HG02852 (cell line): ENCODE results near the gene OBI1.
"Not testable (repeated sequence)": the region's sequence is repeated elsewhere in the genome, so short reads cannot be mapped to it uniquely, and the experiment has no call there.

ENCODE experiments used
- ATAC-seq: cut with Tn5 transposase; IDR thresholded peaks from one replicate; pipeline ENCODE4 v1.9.1; 2021; ENCODE audit warnings: mild to moderate bottlenecking, moderate library complexity; ENCODE audit not compliant: unreplicated experiment

OBI1 gene

DNA sequence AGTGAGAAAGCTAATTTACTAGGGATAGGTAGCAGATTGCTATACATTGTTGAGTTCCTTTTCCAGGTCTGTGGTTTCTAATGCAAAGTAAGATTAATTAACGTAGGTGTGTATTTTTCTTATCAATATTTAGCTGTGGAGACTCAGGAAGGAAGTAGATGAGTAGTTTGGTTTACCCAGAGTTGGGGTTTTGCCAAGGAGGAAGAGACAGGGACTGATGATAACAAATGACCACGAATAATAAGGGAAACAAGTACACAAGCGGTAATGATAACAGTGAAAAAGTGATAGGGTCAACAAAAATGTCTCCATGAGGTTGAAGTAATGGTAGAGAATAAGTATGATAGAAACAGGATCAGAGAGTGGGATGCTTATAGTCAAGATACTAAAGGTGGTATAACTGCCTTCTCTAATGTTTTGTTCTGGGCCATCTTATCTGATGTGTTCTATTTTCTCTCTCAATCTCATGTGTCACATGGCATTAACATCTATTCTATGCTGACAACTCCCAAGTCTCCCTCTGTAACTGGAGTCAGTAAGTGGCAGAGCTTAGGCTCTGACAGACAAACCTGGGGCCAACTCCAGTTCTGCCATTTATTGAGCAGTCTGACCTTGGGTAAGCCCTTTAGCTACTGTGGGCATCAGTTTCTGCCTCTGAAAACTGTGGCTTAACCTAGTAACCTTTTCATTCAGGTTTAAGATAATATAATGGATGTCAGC lies 8.8 kb downstream of the OBI1 start:
- no peak for ATAC-seq

DNA sequence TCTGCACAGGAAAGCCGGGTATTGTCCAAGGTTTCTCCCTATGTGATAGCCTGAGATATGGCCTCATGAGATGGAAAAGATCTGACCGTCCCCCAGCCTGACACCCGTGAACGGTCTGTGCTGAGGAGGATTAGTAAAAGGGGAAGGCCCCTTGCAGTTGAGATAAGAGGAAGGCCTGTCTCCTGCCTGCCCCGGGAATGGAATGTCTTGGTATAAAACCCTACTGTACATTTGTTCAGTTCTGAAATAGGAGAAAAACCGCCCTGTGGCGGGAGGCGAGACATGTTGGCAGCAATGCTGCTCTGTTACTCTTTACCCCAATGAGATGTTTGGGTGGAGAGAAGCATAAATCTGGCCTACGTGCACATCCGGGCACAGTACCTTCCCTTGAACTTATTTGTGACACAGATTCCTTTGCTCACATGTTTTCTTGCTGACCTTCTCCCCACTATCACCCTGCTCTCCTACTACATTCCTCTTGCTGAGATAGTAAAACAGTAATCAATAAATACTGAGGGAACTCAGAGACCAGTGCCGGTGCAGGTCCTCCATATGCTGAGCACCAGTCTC lies 11.8 kb downstream of the OBI1 start:
- ATAC-seq, result not testable (repeated sequence)

DNA sequence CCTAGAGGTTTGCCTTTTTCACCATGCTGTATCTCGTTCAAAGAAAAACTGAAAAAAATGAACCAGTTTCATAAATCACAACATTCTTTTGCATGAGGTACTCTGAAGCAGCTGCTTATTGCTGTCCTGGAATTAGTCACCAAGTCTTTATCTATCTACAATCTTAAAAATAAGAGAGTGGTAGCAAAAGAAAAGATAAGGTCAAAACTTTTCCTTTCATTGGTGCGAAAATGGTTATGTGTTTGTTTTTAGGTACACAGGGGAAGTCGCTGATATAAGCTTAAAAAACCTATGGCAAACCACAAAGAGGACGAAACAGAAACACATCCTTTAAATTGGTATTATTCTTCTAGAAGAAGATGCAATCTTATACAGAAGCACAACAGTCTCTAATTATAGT lies 20.7 kb downstream of the OBI1 start:
- peak; percentile 90 for ATAC-seq

DNA sequence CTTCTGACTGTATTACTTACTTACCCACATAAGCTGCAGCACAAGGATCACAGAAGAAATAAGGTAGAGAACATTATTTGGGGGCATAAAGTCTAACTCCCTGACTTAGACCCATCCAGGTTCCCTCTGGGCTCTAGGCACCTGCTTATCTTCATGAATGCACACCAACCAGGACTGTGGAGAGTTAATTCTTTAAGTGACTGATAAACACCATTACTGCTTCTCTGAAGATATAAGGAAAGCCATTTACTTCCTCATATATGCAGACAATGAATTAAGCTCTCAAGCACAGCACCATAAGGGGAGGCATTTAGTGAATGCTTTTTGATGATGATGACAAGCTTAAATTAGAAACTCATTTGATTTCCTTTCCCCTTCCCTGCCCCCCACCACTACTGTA lies 22.5 kb downstream of the OBI1 start:
- ATAC-seq, result no peak

DNA sequence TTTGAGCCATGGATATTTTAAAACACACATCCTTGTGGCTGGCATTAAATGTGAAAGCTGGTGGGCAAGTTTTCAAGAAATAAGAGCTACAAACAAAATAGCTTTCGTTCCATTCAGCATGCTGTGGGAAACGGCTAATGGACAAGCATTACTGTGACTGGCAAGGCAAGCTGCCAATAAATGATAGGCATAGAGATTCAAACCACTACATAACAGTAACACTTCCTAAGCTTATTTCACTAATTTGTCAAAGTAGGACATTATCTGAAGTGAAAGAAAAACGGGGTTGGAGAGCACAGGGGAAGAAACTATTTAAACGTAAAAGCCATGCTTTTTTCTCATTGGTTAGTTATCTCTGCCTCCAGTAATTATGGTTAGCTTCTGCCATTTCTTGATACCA lies 26.0 kb downstream of the OBI1 start:
- ATAC-seq, result no peak

DNA sequence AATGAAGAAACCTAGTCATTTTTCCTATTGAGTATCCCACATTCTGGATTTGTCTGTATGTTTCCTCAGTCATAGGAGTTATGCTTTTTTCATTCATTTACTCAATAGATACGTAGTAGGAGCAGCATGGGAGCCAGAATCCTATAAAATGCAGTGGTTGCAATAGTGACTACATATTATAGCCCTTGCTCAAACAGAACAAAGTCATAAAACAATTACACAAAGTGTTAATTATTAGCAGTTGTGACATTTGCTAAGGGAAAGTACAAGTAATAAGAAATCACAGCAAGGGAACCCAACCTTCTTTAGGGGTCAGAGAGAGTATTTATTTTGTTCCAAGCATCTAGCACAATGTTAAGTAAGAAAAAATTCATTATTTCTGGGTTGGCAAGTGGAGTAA lies 27.9 kb downstream of the OBI1 start:
- ATAC-seq, result no peak

DNA sequence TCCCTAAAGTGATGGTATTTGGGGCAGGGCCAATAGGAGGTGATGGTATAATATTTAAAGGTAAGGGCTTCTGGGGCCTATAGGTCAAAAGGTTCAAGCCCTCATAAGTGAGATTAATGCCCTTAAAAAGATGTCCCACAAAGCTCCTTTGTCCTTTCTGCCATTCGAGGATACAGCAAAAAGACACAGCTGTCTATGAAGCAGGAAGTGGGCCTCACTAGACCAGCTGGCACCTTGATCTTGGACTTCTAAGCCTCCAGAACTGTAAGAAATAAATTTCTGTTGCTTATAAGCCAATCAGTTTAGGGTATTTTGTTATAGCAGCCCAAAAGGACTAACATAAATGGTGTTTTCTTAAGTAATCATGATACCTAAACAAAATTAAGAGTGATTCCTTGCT lies 28.4 kb downstream of the OBI1 start:
- ATAC-seq, result no peak

DNA sequence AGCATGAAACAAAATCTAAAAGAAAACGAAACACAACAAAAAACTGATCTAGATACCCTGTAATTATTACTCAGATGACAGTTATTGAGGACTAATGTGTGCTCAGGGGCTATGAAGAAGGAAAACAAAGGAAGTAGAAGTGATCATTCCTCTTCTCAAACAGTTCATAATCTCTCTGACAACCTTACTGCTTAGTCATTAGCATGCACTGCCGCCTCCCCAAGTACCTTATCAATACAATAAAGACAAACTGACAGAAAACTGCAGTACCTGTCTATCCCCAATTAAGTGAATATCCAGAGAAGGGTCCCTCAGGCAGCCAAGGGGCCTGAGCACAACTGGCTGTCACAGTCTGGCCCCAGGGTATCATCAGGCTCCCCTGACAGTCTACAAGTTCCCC lies 33.6 kb downstream of the OBI1 start:
- no peak for ATAC-seq

DNA sequence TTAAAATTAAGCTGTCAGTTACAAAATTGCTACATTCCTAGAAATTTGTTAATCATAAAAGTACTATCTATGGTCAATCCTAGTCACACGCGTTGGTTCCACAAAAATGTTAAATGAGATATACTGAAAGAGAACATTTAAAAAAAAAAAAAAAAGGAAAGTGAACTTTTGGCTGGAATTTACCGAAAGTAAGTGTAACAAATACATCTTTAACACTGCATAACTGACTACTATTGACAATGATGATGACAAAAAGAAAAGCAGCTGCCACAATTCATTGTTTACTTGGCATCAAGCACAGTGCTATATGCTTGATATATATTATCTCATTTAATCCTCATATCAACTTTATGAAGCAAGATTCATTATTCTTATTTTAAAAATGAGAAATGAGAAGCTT lies 35.8 kb downstream of the OBI1 start:
- ATAC-seq, result no peak

DNA sequence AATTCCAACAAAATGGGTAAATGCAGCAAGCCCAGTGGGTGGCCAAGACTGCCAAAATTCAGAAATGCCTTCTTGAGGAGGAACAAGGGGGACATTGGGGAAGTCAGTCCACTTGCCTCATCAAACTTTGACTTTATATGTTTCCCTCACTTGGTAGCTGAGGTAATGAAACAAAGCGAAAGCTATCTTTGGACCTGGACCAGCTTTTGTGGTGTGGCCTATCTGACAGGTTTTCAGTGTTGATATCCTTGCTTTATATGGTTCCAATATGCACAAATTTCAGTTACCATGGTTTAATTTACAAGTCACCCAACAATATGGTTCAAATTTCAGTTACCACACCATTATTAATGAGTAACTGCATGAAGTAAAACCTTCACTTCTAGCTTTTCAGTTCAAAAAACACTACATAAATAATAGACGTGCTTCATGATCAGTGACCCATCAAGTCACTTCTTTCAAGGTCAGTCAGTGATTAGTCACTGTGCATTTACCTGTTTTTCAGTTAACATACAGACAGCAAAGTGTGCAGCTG lies 38.0 kb downstream of the OBI1 start:
- ATAC-seq, result no peak

DNA sequence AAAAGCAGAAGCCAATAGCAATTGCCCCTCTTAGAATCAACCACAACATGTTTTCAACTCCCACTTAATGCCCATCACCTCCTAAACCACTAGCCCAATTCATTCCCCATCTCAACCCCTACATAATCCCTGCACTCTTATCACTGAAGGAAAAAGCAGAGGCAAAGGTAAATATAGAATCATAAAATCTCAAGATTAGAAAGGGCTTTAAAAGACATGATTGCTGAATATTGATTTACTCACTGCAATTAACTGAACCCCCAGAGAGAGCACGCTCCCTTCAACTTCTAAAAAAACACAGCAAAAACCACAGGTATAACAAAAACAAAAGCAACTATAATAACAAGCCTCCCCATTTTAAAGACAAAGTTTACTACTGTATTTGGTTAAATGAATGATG lies 40.5 kb downstream of the OBI1 start:
- no peak for ATAC-seq

DNA sequence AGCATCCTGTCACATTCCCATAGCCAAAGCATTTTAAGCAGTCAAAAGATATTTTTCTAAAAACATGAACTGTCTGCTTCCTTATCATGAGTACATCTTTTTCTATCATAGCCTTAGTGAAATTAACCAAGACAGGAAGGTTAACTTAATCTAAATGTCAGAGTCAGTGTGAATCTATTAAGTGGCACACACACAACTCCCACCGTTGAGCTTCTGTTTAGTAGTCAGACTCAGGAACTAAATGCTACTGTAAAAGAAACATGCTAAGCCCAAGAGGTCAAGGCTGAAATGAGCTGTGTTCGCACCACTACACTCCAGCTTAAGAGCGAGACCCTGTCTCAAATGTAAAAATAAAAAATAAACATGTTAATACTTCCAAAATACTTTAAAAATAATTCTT lies 47.9 kb downstream of the OBI1 start:
- ATAC-seq, result no peak

DNA sequence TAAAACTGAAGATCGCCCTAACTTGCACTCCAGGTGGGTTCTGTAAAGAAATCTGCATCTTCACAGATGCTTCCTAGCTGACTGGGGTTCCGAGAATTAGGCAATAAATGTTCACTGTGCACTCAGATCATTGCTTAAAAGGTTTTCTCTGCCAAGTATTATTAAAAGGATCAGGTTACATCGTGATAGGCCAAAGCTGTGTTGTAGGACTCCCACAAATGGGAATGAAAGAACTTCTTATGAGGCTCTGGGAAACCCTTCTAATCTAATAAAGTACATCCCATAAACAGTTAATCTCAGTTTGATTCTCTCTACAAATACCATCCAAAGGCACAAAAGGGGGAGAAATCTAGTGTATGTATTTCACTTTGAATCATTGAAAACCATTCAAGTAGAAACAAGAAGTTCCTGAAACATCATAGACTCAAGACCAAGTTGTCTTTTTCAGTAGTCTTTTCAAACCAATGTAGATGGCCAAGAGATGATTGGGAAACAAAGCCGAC lies 48.5 kb downstream of the OBI1 start:
- no peak for ATAC-seq

DNA sequence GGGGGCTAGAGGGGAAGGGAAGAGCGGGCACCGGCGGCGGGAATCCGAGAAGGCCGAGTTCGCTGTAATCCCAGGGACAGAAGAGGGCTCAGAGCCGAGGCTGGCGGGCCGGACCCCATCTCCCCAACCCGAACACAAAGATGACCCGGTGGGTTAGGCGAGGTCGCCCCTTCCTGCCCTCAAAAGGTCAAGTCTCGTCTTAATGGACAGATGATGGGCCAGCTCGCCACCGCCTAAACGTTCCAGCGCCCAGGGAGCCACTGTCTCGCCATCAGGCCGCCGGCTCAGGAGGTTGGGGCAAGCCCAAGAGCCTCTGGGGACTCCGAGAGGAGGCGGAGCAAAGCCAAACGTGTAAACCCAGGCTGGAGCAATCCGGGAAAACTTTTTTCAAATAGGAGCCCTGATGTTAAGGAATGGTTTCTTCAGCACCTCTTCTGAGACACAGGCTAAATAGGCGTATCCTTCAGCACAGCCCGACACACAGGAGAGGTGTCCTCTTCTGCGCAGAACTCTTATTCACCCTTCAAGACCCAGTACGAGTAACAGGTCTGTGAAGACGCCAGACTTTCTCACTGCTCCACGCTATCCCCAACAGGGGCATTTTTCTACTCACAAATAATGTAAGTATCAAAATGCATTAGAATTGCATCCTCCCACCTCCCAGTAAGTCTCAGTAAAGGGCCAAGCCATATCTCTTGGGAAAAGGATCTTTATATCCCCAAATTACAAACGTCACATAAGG lies 49.3 kb downstream of the OBI1 start:
- ATAC-seq, result no peak

DNA sequence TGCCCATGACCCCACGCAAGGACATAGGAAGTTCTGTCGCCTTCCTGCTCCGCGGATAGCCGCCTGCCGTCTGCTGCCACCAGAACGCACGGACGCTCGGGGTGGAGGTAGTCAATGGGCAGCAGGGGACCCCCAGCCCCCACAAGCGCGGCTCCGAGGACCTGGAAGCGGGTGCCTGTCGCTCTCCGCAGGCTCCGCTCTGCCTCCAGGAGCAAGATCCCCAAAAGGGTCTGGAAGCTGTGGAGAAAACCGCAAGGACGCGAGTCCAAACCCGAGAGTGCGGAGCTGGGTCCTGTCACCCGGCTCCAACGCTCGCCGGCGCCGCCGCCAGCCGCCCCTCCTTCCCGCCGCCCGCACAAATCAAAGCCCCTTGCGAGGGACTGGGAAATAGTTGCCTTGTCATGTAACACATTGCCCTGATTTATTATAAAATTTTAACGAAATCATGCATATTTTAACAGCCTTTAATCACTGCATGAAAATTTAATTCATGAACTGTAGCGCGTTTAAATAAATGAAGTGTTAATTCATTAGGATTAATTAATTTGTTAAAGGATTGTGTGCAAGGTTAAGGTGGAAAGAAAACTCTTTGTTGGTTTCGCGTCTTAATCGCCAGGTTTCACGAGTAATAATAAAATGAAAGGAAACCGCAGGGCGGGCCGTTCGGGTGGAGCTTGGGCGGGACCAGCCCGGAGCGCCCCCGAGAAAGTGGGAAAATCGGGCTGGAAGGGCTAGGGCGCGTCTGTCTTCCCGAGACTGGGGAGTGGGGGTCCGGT lies 50.1 kb downstream of the OBI1 start:
- no peak for ATAC-seq

DNA sequence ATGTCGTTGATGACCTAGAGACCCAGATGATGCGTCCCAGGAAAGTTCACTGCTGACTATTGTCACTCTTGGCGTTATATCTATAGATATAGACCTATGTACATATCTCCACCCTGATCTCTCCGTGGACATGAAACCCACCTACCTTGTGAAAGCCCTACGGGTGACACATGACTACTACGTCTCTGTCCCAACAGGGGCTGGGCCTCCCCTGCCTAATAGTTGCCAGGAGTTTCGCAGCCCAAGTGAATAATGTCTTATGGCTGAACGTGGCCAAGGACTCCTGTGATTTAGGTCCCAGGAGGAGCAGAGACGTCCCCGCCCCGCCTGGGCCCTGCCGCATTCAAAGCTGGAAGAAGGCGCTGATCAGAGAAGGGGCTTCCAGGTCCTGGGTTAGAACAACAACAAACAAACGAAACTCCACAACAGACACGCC lies 50.7 kb downstream of the OBI1 start:
- no peak for ATAC-seq

DNA sequence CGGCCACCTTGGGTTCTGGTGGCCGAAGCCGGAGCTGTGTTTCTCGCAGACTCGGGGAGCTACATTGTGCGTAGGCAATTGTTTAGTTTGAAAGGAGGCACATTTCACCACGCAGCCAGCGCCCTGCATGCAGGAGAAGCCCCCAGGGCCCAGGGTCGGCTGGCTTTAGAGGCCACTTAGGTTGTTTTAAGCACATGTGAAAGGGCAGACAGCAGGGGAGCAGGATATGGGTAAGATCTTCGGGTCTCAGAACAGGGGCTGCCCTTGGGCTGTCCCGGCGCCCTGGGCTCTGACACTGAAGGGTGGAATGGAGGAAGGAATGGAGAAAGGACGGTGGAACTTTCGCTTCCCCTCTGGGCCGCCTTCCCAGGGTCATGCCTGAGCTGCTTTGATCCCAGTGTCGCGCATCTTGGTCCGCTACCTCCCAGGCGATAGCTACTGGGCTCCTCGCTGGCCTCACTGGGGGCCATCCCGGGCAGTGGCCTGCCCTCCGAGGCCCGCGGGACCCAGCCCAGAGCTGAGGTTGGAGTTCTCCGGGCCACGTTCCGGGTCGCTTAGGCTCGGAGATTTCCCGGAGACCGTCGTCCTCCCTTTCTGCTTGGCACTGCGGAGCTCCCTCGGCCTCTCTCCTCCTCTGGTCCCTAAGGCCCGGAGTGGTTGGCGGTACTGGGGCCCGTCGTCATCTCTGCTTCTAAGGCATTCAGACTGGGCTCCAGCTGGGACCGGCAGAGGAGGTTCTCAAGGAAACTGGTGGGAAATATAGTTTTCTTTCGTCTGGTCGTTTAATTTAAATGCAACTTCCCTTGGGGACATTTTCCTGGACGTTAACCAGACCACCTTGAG lies 51.3 kb downstream of the OBI1 start:
- ATAC-seq, result no peak

DNA sequence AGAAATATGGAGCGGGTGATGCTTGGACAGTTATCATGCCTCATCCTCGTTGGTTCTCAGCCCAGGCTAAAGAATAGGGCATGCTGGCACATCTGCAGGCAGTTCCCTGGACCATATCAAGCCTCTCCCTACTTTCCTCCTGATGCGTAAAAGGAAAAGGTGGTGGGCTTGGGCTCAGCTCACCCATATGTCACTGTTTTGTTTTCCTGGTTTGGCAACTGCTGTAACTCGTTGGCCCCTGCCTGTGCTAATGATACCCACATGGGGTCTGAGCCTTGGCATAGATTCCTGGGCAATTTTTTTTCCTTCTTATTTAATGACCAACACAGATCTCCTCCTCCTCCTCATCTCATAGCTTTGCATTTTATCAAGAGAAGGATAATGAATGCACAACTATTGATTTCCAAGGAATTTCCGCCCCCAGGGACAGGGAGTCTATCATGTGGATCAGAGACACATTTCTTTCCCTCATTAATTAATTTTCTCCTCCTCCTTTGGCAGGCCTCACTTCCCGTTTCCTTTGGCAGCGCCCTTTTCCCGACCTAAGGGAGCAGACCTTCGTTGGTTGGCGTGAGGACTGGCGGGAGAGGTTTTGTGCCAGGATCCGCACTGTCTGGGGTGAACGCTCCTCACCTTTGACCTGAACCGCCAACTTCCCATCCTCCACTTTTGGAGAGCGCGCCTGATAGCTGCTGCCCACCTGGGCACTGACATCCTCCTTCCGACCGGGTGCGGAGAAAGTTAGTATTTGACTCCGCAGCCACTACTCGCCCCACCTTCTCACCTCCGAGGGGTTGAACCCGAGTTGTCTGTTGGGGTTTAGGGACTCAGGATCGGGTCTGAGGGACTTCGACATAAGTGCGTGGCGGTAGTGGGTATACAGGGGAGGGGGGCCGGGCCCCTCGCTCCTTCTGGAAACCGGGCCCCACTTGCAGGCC lies 52.2 kb downstream of the OBI1 start:
- ATAC-seq, result no peak
